GM23248 (cell line): ENCODE results near the gene TGM1. TPM values are rescaled to one million over a fixed set of nuclear protein-coding genes. Genes with fewer than 3 reads are reported as not detected.
"Not testable (repeated sequence)": the region's sequence is repeated elsewhere in the genome, so short reads cannot be mapped to it uniquely, and the experiment has no call there.

Source experiments
- DNase-seq: peaks from one replicate; pipeline ENCODE4 v3.0.0-alpha.2; 2015
- H2AFZ ChIP-seq: fragments of 200-600 bp; sonication (generic); 2 replicates; pipeline ENCODE4 v1.6.1; 2016; ENCODE audit warnings: antibody characterized with exemption
- H3F3A ChIP-seq: fragments of 200-600 bp; sonication (generic); 2 replicates; pipeline ENCODE4 v1.6.1; 2016; ENCODE audit warnings: mild to moderate bottlenecking, antibody characterized with exemption, mixed run types; ENCODE audit not compliant: insufficient read depth
- H3K27ac ChIP-seq: fragments of 200-600 bp; sonication (generic); 2 replicates; pipeline ENCODE4 v1.5.1; 2016; ENCODE audit warnings: mild to moderate bottlenecking
- H3K27me3 ChIP-seq: fragments of 200-600 bp; sonication (generic); replicated peaks from 2 replicates; pipeline ENCODE4 v1.6.1; 2016; ENCODE audit warnings: mild to moderate bottlenecking; ENCODE audit not compliant: insufficient read depth
- H3K36me3 ChIP-seq: fragments of 200-600 bp; sonication (generic); 2 replicates; pipeline ENCODE4 v1.6.1; 2016; ENCODE audit warnings: low read depth, mild to moderate bottlenecking
- H3K4me1 ChIP-seq: fragments of 200-600 bp; sonication (generic); 2 replicates; pipeline ENCODE4 v1.6.1; 2016; ENCODE audit warnings: mild to moderate bottlenecking; ENCODE audit not compliant: insufficient read depth
- H3K4me2 ChIP-seq: fragments of 200-600 bp; sonication (generic); one replicate; pipeline ENCODE4 v1.6.1; 2016; ENCODE audit warnings: mild to moderate bottlenecking; ENCODE audit not compliant: unreplicated experiment
- H3K4me3 ChIP-seq: fragments of 200-600 bp; sonication (generic); 2 replicates; pipeline ENCODE4 v1.5.1; 2016; ENCODE audit warnings: mild to moderate bottlenecking
- H3K79me2 ChIP-seq: fragments of 200-600 bp; sonication (generic); 2 replicates; pipeline ENCODE4 v1.6.1; 2016; ENCODE audit warnings: mild to moderate bottlenecking; ENCODE audit not compliant: insufficient read depth
- H3K9ac ChIP-seq: fragments of 200-600 bp; sonication (generic); 2 replicates; pipeline ENCODE4 v1.6.1; 2016; ENCODE audit warnings: mild to moderate bottlenecking
- H3K9me2 ChIP-seq: fragments of 200-600 bp; sonication (generic); 2 replicates; pipeline ENCODE4 v1.6.1; 2016; ENCODE audit warnings: mixed run types, mild to moderate bottlenecking, moderate library complexity; ENCODE audit not compliant: insufficient read depth
- H3K9me3 ChIP-seq: fragments of 200-600 bp; sonication (generic); one replicate; pipeline ENCODE4 v1.6.1; 2017; ENCODE audit warnings: low read depth
- H4K20me1 ChIP-seq: fragments of 200-600 bp; sonication (generic); 2 replicates; pipeline ENCODE4 v1.6.0; 2016; ENCODE audit not compliant: insufficient read depth
- EZH2 ChIP-seq: fragments of 200-600 bp; sonication (generic); IDR thresholded peaks from 2 replicates; pipeline ENCODE4 v1.6.1; 2018; ENCODE audit warnings: antibody characterized with exemption, mild to moderate bottlenecking; ENCODE audit not compliant: insufficient read depth, poor library complexity, severe bottlenecking
- EZH2phosphoT487 ChIP-seq: fragments of 200-600 bp; sonication (generic); IDR thresholded peaks from 2 replicates; pipeline ENCODE4 v1.6.1; 2018; ENCODE audit warnings: antibody characterized with exemption, moderate library complexity, mild to moderate bottlenecking, low read depth; ENCODE audit not compliant: insufficient read depth
- WGBS, 2 experiments: methylation state at CpG; one replicate each; pipeline ENCODE4 v1.1.6; 2015 to 2017; ENCODE audit warnings: low lambda C conversion rate in 2 of 2, low coverage in 1 of 2; ENCODE audit errors: missing lambda C conversion rate in 2 of 2; 5-methylcytosine and 5-hydroxymethylcytosine counted together
- in situ Hi-C: fragments of 300-500 bp; cut with MboI; formaldehyde crosslinking; loops from 2 replicates; pipeline ENCODE4 v1.15.0; 2020
- polyA plus RNA-seq: library from polyadenylated mRNA; unstranded; fragments of >200 nt; fragmentation: Nextera tagmentation; extraction: Ambion mirVana; gene quantifications from 2 replicates; pipeline ENCODE4 v1.2.1, GENCODE V29; 2016
- total RNA-seq: library from RNA; depleted of rRNA; stranded (reverse); fragments of >200 nt; shearing (Covaris generic); gene quantifications from 2 replicates; pipeline ENCODE4 v1.2.3, GENCODE V29; 2014

TGM1 gene
- total and polyA plus RNA-seq, 2 experiments from 2014 or later = 0.34 to 1.3 TPM

DNA sequence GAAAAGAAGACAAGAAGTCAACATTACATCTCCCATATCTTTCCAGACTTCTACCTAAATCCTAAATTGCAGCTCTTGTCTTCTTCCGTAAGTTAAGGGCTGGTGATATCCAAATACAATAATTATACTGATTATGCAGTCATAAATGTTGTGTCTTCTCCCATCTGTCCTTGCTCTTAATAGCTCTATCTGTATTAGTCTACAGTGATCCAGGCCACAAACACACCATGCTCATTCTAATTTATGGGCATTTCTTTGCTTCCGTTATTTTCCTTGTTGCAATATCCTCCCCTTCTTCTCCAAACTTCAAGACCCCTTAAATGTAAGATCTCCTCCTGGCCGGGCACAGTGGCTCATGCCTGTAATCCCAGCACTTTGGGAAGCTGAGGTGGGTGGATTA, 43.5 kb downstream of the TGM1 start:
- Histone ChIP-seq H3K9ac (no peak overlapping the region), H2AFZ (no peak overlapping the region), H3F3A (peaks cover 26% of the 10 kb centered on the region), H3K36me3 (no peaks in the 10 kb centered on the region), H3K27ac (no peak overlapping the region), H3K4me3 (no peak overlapping the region), H3K79me2 (peaks cover 63% of the 10 kb centered on the region), H4K20me1 (no peaks in the 10 kb centered on the region), H3K27me3 (no peaks in the 10 kb centered on the region), H3K4me2 (no peak overlapping the region), H3K9me3 (no peaks in the 10 kb centered on the region), H3K4me1 (peaks cover 8% of the 10 kb centered on the region), H3K9me2 (no peaks in the 10 kb centered on the region)
- TF ChIP-seq EZH2 (no peak), EZH2phosphoT487 (no peak)
- WGBS, 2 experiments = 55 to 58% methylated on average over 3 of the region's 3 CpGs
- DNase-seq = no peak
- in situ Hi-C loops = no loop called here

DNA sequence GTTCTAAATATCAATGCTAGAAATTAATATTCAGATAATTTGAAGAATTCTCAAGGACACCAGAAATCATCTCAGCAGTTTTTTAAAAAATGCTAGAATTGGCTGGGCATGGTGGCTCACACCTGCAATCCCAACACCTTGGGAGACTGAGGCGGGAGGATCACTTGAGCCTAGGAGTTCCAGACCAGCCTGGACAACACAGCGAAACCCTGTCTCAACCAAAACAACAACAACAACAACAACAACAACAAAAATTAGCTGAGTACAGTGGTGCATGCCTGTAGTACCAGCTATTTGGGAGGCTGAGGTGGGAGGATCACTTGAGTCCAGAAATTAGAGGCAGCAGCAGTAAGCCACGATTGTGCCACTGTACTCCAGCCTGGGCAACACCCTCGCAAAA, 43.9 kb downstream of the TGM1 start:
- Histone ChIP-seq H4K20me1 (no peaks in the 10 kb centered on the region), H3K9ac (no peak overlapping the region), H3K36me3 (no peaks in the 10 kb centered on the region), H3K4me3 (no peak overlapping the region), H3K9me2 (no peaks in the 10 kb centered on the region), H2AFZ (no peak overlapping the region), H3K79me2 (peaks cover 59% of the 10 kb centered on the region), H3K4me2 (no peak overlapping the region), H3K9me3 (no peaks in the 10 kb centered on the region), H3K27ac (no peak overlapping the region), H3F3A (peaks cover 30% of the 10 kb centered on the region), H3K27me3 (no peaks in the 10 kb centered on the region), H3K4me1 (peaks cover 4% of the 10 kb centered on the region)
- no peak for DNase-seq
- TF ChIP-seq EZH2 (no peak), EZH2phosphoT487 (no peak)
- in situ Hi-C loops = no loop called here
- 86 to 91% methylated on average over 3 to 4 of the region's 4 CpGs for WGBS, 2 experiments

DNA sequence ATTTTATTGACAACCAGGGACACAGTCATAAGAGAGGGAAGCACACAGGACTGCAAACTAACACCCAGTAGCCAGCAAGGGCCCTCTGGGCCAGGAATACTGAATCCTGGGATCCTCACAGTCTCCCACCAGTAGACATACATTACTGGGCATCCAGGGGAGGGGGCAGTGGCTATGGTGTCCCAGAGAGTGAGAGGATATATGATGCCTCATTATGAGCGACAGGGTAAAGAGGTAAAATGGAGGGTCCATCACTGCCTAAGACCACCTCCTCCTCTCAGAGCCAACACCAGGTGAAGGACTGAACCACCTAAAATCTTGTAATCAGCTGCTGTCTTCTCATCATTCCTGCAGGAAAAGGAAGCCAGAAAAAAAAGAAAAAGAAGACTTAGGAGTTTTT, 46.1 kb downstream of the TGM1 start:
- H3K36me3 ChIP-seq, H3K4me1 ChIP-seq, H3K9me3 ChIP-seq, H3K27me3 ChIP-seq, DNase-seq, H2AFZ ChIP-seq, H3K9me2 ChIP-seq, H3K4me3 ChIP-seq, H3K9ac ChIP-seq, in situ Hi-C loops, H4K20me1 ChIP-seq, H3K4me2 ChIP-seq: not testable (repeated sequence)
- Histone ChIP-seq H3K27ac (peak overlapping the region; percentile 79; the same call in 1 of the 2 replicates), H3F3A (peaks cover 37% of the 10 kb centered on the region), H3K79me2 (peaks cover 44% of the 10 kb centered on the region)
- 100% methylated on average over 1 of the region's 1 CpG for WGBS, 2 experiments

DNA sequence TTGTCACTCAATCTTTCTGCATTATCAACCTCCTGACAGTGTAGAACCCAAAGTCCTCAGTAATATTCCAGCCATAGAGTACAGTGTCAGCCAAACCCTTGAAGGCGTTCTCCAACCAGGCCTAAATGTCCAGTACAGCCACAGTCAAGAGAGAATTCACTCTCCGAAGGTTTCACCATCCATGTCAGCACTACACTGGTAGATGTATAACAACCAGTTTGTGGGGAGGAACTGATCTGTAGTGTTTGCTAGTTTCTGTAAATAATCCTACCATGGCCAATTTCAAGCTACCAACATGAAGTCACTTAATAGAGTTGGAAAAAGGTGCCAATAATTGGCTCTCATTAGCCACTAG, 46.7 kb downstream of the TGM1 start:
- H3K9me3 ChIP-seq = no peaks in the 10 kb centered on the region
- TF ChIP-seq EZH2 (no peak), EZH2phosphoT487 (no peak)
- in situ Hi-C loops = no loop called here
- no peaks in the 10 kb centered on the region for H3K36me3 ChIP-seq
- peaks cover 37% of the 10 kb centered on the region for H3F3A ChIP-seq
- H3K4me3 ChIP-seq = peak overlapping the region; percentile 80
- H2AFZ ChIP-seq = 0 out of 2 replicates have a peak overlapping the region, but pooled peaks have one; percentile 85
- peaks cover 42% of the 10 kb centered on the region for H3K79me2 ChIP-seq
- 84 to 92% methylated on average over 2 of the region's 2 CpGs for WGBS, 2 experiments
- peaks cover 9% of the 10 kb centered on the region for H3K4me1 ChIP-seq
- H3K9ac ChIP-seq = peak overlapping the region; percentile 87
- H3K27me3 ChIP-seq = no peaks in the 10 kb centered on the region
- H3K27ac ChIP-seq = peak overlapping the region; percentile 79
- no peaks in the 10 kb centered on the region for H4K20me1 ChIP-seq
- no peaks in the 10 kb centered on the region for H3K9me2 ChIP-seq
- H3K4me2 ChIP-seq = peak overlapping the region; percentile 84
- DNase-seq = no peak
